Measurements from ENCODE around the gene LCE2B.

GRCh38 chr1:152699746-152700145 is 13.8 kb downstream of the LCE2B start:
- no peak for TF ChIP-seq CTCF (IDR thresholded peaks at IDR 0.05)
- TF ChIP-seq EZH2 (IDR thresholded peaks at IDR 0.05), result no peak
- no peak for TF ChIP-seq EZH2phosphoT487 (IDR thresholded peaks at IDR 0.05)
